ENCODE measurements around the gene NOTCH2. TPM values are rescaled to one million over a fixed set of nuclear protein-coding genes. Genes with fewer than 3 reads are reported as not detected.

NOTCH2 gene
- total RNA-seq, 5 donors from 2014 or later (not counting 1 experiment from before 2014, with no cell fraction given), result 66.4 to 88.5 (median 77.8) TPM

GRCh38 chr1:119888476-119888875 is 181.0 kb downstream of the NOTCH2 start:
- Histone ChIP-seq H3K27me3 (replicated peaks in 1 of 2; ENCODE audit: control insufficient read depth in 2 of 2, extremely low read depth in 1 of 2, insufficient read depth in 2 of 2, low read length in 1 of 2) (peaks cover 0 to 9% of the 10 kb centered on the region in 2 experiments), H3K4me3 (ENCODE audit: control insufficient read depth in 1 of 2, extremely low read depth in 1 of 2, low read length in 1 of 2) (no peak overlapping the region), H3K4me1 (ENCODE audit: control insufficient read depth in 1 of 2, extremely low read depth in 1 of 2, insufficient read depth in 2 of 2, low read length in 2 of 2) (no peaks in the 10 kb centered on the region), H3K9me3 (no peaks in the 10 kb centered on the region), H3K27ac (ENCODE audit: low read length) (no peak overlapping the region), H3K36me3 (ENCODE audit: control insufficient read depth in 2 of 2, extremely low read depth in 1 of 2, insufficient read depth in 1 of 2, low read length in 1 of 2) (no peaks in the 10 kb centered on the region)
- no peak overlapping the region for H3K27ac Mint-ChIP-seq
- no peaks in the 10 kb centered on the region for H3K36me3 Mint-ChIP-seq
- ATAC-seq (replicated peaks in 1 of 4) (no peak), DNase-seq (no peak)
- ChIA-PET POLR2A (no interaction called here), CTCF (no interaction called here)
- peaks cover 4 to 8% (median 6%) of the 10 kb centered on the region in 3 donors for H3K4me1 Mint-ChIP-seq
- H3K27me3 Mint-ChIP-seq, result peaks cover 13 to 21% of the 10 kb centered on the region in 2 donors
- peaks cover 3 to 13% (median 8%) of the 10 kb centered on the region in 3 donors for H3K9me3 Mint-ChIP-seq
- no peak overlapping the region for H3K4me3 Mint-ChIP-seq

GRCh38 chr1:119887427-119887826 is 182.0 kb downstream of the NOTCH2 start:
- ChIA-PET POLR2A (no interaction called here), CTCF (interaction anchor here (0.7 to 2.0 kb wide), 2 partner anchors 9 to 290 kb away, joined by 3 to 4 read pairs; partner anchors contain the start of gene ADAM30 (in 1 of the 2))
- Histone ChIP-seq H3K27ac (ENCODE audit: low read length) (no peak overlapping the region), H3K36me3 (ENCODE audit: control insufficient read depth in 2 of 2, extremely low read depth in 1 of 2, insufficient read depth in 1 of 2, low read length in 1 of 2) (no peaks in the 10 kb centered on the region), H3K27me3 (replicated peaks in 1 of 2; ENCODE audit: control insufficient read depth in 2 of 2, extremely low read depth in 1 of 2, insufficient read depth in 2 of 2, low read length in 1 of 2) (peaks cover 0 to 9% of the 10 kb centered on the region in 2 experiments), H3K4me1 (ENCODE audit: control insufficient read depth in 1 of 2, extremely low read depth in 1 of 2, insufficient read depth in 2 of 2, low read length in 2 of 2) (no peaks in the 10 kb centered on the region), H3K9me3 (no peaks in the 10 kb centered on the region), H3K4me3 (ENCODE audit: control insufficient read depth in 1 of 2, extremely low read depth in 1 of 2, low read length in 1 of 2) (no peak overlapping the region)
- no peak for DNase-seq
- no peak overlapping the region for H3K4me3 Mint-ChIP-seq
- no peak overlapping the region for H3K27ac Mint-ChIP-seq
- H3K9me3 Mint-ChIP-seq, result peaks cover 3 to 13% (median 8%) of the 10 kb centered on the region in 3 donors
- no peaks in the 10 kb centered on the region for H3K36me3 Mint-ChIP-seq
- peaks cover 13 to 21% of the 10 kb centered on the region in 2 donors for H3K27me3 Mint-ChIP-seq
- peaks cover 0 to 2% (median 0%) of the 10 kb centered on the region in 3 donors for H3K4me1 Mint-ChIP-seq
- no peak for ATAC-seq (replicated peaks in 1 of 4)

GRCh38 chr1:119885903-119886783 is 183.3 kb downstream of the NOTCH2 start:
- H3K36me3 ChIP-seq (ENCODE audit: control insufficient read depth in 2 of 2, extremely low read depth in 1 of 2, insufficient read depth in 1 of 2, low read length in 1 of 2), result no peaks in the 10 kb centered on the region
- Mint-ChIP-seq H3K4me3 (no peak overlapping the region), H3K9me3 (peaks cover 3 to 13% (median 8%) of the 10 kb centered on the region in 3 donors), H3K36me3 (no peaks in the 10 kb centered on the region), H3K4me1 (no peaks in the 10 kb centered on the region), H3K27me3 (peaks cover 13 to 20% of the 10 kb centered on the region in 2 donors), H3K27ac (no peak overlapping the region)
- H3K4me1 ChIP-seq (ENCODE audit: control insufficient read depth in 1 of 2, extremely low read depth in 1 of 2, insufficient read depth in 2 of 2, low read length in 2 of 2), result no peaks in the 10 kb centered on the region
- H3K27me3 ChIP-seq (replicated peaks in 1 of 2; ENCODE audit: control insufficient read depth in 2 of 2, extremely low read depth in 1 of 2, insufficient read depth in 2 of 2, low read length in 1 of 2), result peaks cover 0 to 9% of the 10 kb centered on the region in 2 experiments
- peak in 29 of 35 experiments; percentile 6 to 63 (median 38) for DNase-seq
- ChIA-PET POLR2A (no interaction called here), CTCF (interaction anchor here (0.5 to 2.0 kb wide), 4 partner anchors 10 to 138 kb away, joined by 3 to 4 read pairs (median 4); partner anchors contain the start of gene ADAM30 (in 1 of the 2))
- ATAC-seq (replicated peaks in 1 of 4), result peak in 2 of 4 experiments; percentile 48 to 55
- no peaks in the 10 kb centered on the region for H3K9me3 ChIP-seq
- WGBS (ENCODE audit: insufficient coverage), result 51% methylated on average over 6 of the region's 11 CpGs
- no peak overlapping the region for H3K27ac ChIP-seq (ENCODE audit: low read length)
- no peak overlapping the region for H3K4me3 ChIP-seq (ENCODE audit: control insufficient read depth in 1 of 2, extremely low read depth in 1 of 2, low read length in 1 of 2)

- DNase-seq, result no peak
- Histone ChIP-seq H3K4me1 (ENCODE audit: control insufficient read depth in 1 of 2, extremely low read depth in 1 of 2, insufficient read depth in 2 of 2, low read length in 2 of 2) (no peaks in the 10 kb centered on the region), H3K36me3 (ENCODE audit: control insufficient read depth in 2 of 2, extremely low read depth in 1 of 2, insufficient read depth in 1 of 2, low read length in 1 of 2) (no peaks in the 10 kb centered on the region), H3K27ac (ENCODE audit: low read length) (no peak overlapping the region), H3K4me3 (ENCODE audit: control insufficient read depth in 1 of 2, extremely low read depth in 1 of 2, low read length in 1 of 2) (no peak overlapping the region), H3K9me3 (no peaks in the 10 kb centered on the region), H3K27me3 (replicated peaks in 1 of 2; ENCODE audit: control insufficient read depth in 2 of 2, extremely low read depth in 1 of 2, insufficient read depth in 2 of 2, low read length in 1 of 2) (peaks cover 0 to 9% of the 10 kb centered on the region in 2 experiments)
- 0% methylated on average over 1 of the region's 2 CpGs for WGBS (ENCODE audit: insufficient coverage)
- ChIA-PET CTCF (no interaction called here), POLR2A (no interaction called here)
- H3K9me3 Mint-ChIP-seq, result peaks cover 3 to 13% (median 8%) of the 10 kb centered on the region in 3 donors
- no peaks in the 10 kb centered on the region for H3K4me1 Mint-ChIP-seq
- H3K4me3 Mint-ChIP-seq, result no peak overlapping the region
- no peaks in the 10 kb centered on the region for H3K36me3 Mint-ChIP-seq
- H3K27me3 Mint-ChIP-seq, result peaks cover 22 to 27% of the 10 kb centered on the region in 2 donors
- H3K27ac Mint-ChIP-seq, result no peak overlapping the region
- ATAC-seq (replicated peaks in 1 of 4), result no peak
Observed at GRCh38 chr1:119884711-119885110, 184.8 kb downstream of the NOTCH2 start.

GRCh38 chr1:119883826-119884225 is 185.6 kb downstream of the NOTCH2 start:
- no peak overlapping the region for H3K4me3 Mint-ChIP-seq
- ATAC-seq (replicated peaks in 1 of 4) (no peak), DNase-seq (no peak)
- no peak overlapping the region for H3K27ac Mint-ChIP-seq
- Histone ChIP-seq H3K4me3 (ENCODE audit: control insufficient read depth in 1 of 2, extremely low read depth in 1 of 2, low read length in 1 of 2) (no peak overlapping the region), H3K9me3 (no peaks in the 10 kb centered on the region), H3K27me3 (replicated peaks in 1 of 2; ENCODE audit: control insufficient read depth in 2 of 2, extremely low read depth in 1 of 2, insufficient read depth in 2 of 2, low read length in 1 of 2) (peaks cover 0 to 13% of the 10 kb centered on the region in 2 experiments), H3K4me1 (ENCODE audit: control insufficient read depth in 1 of 2, extremely low read depth in 1 of 2, insufficient read depth in 2 of 2, low read length in 2 of 2) (no peaks in the 10 kb centered on the region), H3K36me3 (ENCODE audit: control insufficient read depth in 2 of 2, extremely low read depth in 1 of 2, insufficient read depth in 1 of 2, low read length in 1 of 2) (no peaks in the 10 kb centered on the region), H3K27ac (ENCODE audit: low read length) (no peak overlapping the region)
- whole genome bisulfite sequencing (ENCODE audit: insufficient coverage), result no CpG with 5 or more reads among the region's 3 CpGs
- ChIA-PET CTCF (no interaction called here), POLR2A (no interaction called here)
- no peaks in the 10 kb centered on the region for H3K4me1 Mint-ChIP-seq
- peaks cover 22 to 28% of the 10 kb centered on the region in 2 donors for H3K27me3 Mint-ChIP-seq
- peaks cover 3 to 10% (median 8%) of the 10 kb centered on the region in 3 donors for H3K9me3 Mint-ChIP-seq
- H3K36me3 Mint-ChIP-seq, result no peaks in the 10 kb centered on the region

GRCh38 chr1:119882132-119883049 is 187.1 kb downstream of the NOTCH2 start:
- Histone ChIP-seq H3K4me1 (ENCODE audit: control insufficient read depth in 1 of 2, extremely low read depth in 1 of 2, insufficient read depth in 2 of 2, low read length in 2 of 2) (no peaks in the 10 kb centered on the region), H3K4me3 (ENCODE audit: control insufficient read depth in 1 of 2, extremely low read depth in 1 of 2, low read length in 1 of 2) (no peak overlapping the region), H3K36me3 (ENCODE audit: control insufficient read depth in 2 of 2, extremely low read depth in 1 of 2, insufficient read depth in 1 of 2, low read length in 1 of 2) (no peaks in the 10 kb centered on the region), H3K9me3 (no peaks in the 10 kb centered on the region), H3K27me3 (replicated peaks in 1 of 2; ENCODE audit: control insufficient read depth in 2 of 2, extremely low read depth in 1 of 2, insufficient read depth in 2 of 2, low read length in 1 of 2) (peaks cover 0 to 13% of the 10 kb centered on the region in 2 experiments), H3K27ac (ENCODE audit: low read length) (no peak overlapping the region)
- no peak for DNase-seq
- POLR2A ChIA-PET, result no interaction called here
- Mint-ChIP-seq H3K36me3 (no peaks in the 10 kb centered on the region), H3K27me3 (peaks cover 21 to 25% of the 10 kb centered on the region in 2 donors), H3K27ac (no peak overlapping the region), H3K4me1 (no peaks in the 10 kb centered on the region), H3K4me3 (no peak overlapping the region), H3K9me3 (no peaks in the 10 kb centered on the region)
- WGBS (ENCODE audit: insufficient coverage), result 71% methylated on average over 1 of the region's 5 CpGs
- no peak for ATAC-seq (replicated peaks in 1 of 4)
- CTCF ChIA-PET, result interaction anchor here in 1 of 2 donors (0.6 kb wide), 1 partner anchor 31 kb away, joined by 3 read pairs; no protein-coding TSS in a partner anchor
